Panc1 (cell line): ENCODE results near the gene IGF1R. TPM values are rescaled to one million over a fixed set of nuclear protein-coding genes. Genes with fewer than 3 reads are reported as not detected.

Source experiments
- ATAC-seq: fragments of 200-7000 bp; cut with Tn5 transposase; 2 replicates; pipeline ENCODE4 v1.9.1; 2020; ENCODE audit warnings: mild to moderate bottlenecking, moderate library complexity
- BruUV-seq: library from RNA; stranded (reverse); fragments of 400-500 nt; replicated peaks from 2 replicates; lab custom pipeline; 2021; lab: Mats Ljungman, UMichigan
- CTCF ChIA-PET: fragments of 300-600 bp; sonication (Branson Sonifier 250); formaldehyde crosslinking; loops from one replicate; lab custom pipeline; 2022; ENCODE audit warnings: antibody characterized with exemption; lab: Charles Lee
- POLR2A ChIA-PET: fragments of 300-600 bp; sonication (Branson Sonifier 250); formaldehyde crosslinking; loops from one replicate; lab custom pipeline; 2022; ENCODE audit warnings: antibody characterized with exemption; lab: Charles Lee
- DNase-seq: peaks from one replicate; pipeline ENCODE4 v3.0.0-alpha.2; 2010; ENCODE audit warnings: low read depth, low spot score
- H3K27ac ChIP-seq: 2 replicates; pipeline ENCODE4 v1.5.1; 2011; ENCODE audit warnings: mild to moderate bottlenecking, low read length, inconsistent platforms
- H3K27me3 ChIP-seq: fragments of 200-500 bp; sonication (Bioruptor generic); 2 replicates; pipeline ENCODE4 v1.6.0; 2014; ENCODE audit warnings: low read length, inconsistent platforms; ENCODE audit not compliant: control insufficient read depth, insufficient read depth
- H3K36me3 ChIP-seq: fragments of 200-500 bp; sonication (Bioruptor generic); 2 replicates; pipeline ENCODE4 v1.5.1; 2014; ENCODE audit warnings: inconsistent platforms, mild to moderate bottlenecking, low read length, moderate library complexity; ENCODE audit not compliant: control insufficient read depth, insufficient read depth
- H3K4me1 ChIP-seq: 2 replicates; pipeline ENCODE4 v1.5.1; 2011; ENCODE audit warnings: inconsistent platforms, mild to moderate bottlenecking, low read length, moderate library complexity; ENCODE audit not compliant: control insufficient read depth, insufficient read depth
- H3K4me3 ChIP-seq, 2 experiments: 2 replicates each; pipeline ENCODE4 v1.5.1; 2011 to 2012; ENCODE audit warnings: low read depth in 2 of 2, low read length in 2 of 2, mild to moderate bottlenecking in 2 of 2, inconsistent platforms in 1 of 2, moderate library complexity in 1 of 2
- H3K9me3 ChIP-seq: fragments of 200-500 bp; sonication (Bioruptor generic); 2 replicates; pipeline ENCODE4 v1.5.1; 2014; ENCODE audit warnings: low read depth, mild to moderate bottlenecking, inconsistent platforms, low read length, moderate library complexity; ENCODE audit not compliant: control insufficient read depth, insufficient read depth
- POLR2AphosphoS5 ChIP-seq: IDR thresholded peaks from 2 replicates; pipeline ENCODE4 v1.6.1; 2012; ENCODE audit warnings: mild to moderate bottlenecking, low read depth, low read length, moderate library complexity
- SIN3A ChIP-seq: IDR thresholded peaks from 2 replicates; pipeline ENCODE4 v1.6.1; 2012; ENCODE audit warnings: low read depth, mild to moderate bottlenecking, low read length, moderate library complexity, borderline replicate concordance; ENCODE audit not compliant: insufficient read depth
- TCF7L2 ChIP-seq: IDR thresholded peaks from 2 replicates; pipeline ENCODE4 v1.6.1; 2011; ENCODE audit warnings: mild to moderate bottlenecking, low read depth, low read length, inconsistent platforms
- in situ Hi-C: cut with HindIII; loops from 2 replicates; pipeline ENCODE4 v1.10.0; 2016; ENCODE audit warnings: low sequenced_read_pairs, low pct_unique_long_range_greater_than_20kb
- intact Hi-C: fragments of 100-400 bp; cut with micrococcal nuclease; formaldehyde crosslinking; loops from one replicate; pipeline ENCODE4 v1.10.0; 2022; ENCODE audit not compliant: unreplicated experiment
- total RNA-seq: library from RNA; stranded (reverse); gene quantifications from one replicate; pipeline ENCODE4 v1.2.1, GENCODE V29; 2021; ENCODE audit not compliant: unreplicated experiment
- TF ChIP-seq, protein P1 (sequence below), 2 experiments: IDR thresholded peaks; 2 replicates each; pipeline ENCODE4 v1.6.1; 2011 to 2012; ENCODE audit warnings: low read depth in 2 of 2, control low read depth in 1 of 2, low read length in 1 of 2, mild to moderate bottlenecking in 1 of 2, moderate library complexity in 1 of 2; ENCODE audit not compliant: insufficient read depth in 1 of 2
- TF ChIP-seq, protein P2 (sequence below): fragments of 450-650 bp; IDR thresholded peaks from 2 replicates; pipeline ENCODE4 v1.5.1; 2017; ENCODE audit warnings: mild to moderate bottlenecking

Gene IGF1R
- total RNA-seq, 1 experiment from 2014 or later, result 77.1 TPM

DNA sequence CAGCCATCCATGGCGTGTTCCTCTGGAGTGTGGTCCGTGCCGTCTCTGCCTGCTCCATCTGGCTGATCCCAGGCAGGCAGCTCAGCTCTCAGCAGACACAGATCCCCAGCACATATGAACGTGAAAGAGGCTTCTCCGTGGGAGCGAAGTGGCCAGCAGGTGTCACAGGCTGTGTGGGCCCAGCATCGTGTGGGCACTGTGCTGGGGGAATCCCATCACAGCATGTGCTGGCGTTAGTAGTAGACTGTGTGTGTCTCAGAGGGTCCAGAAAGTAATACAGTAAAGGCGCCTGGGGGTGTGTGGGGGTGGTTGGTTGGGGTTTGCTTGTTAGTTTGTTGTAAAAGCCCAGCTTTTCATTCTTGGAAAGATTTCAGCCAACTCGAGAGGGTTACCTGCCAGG, 147.6 kb downstream of the IGF1R start:
- no peak for DNase-seq
- Histone ChIP-seq H3K4me3 (no peak overlapping the region), H3K27me3 (no peaks in the 10 kb centered on the region), H3K36me3 (no peaks in the 10 kb centered on the region), H3K27ac (peak overlapping the region; percentile 98), H3K9me3 (no peaks in the 10 kb centered on the region), H3K4me1 (peaks cover 89% of the 10 kb centered on the region)
- TF ChIP-seq, protein P1, sequence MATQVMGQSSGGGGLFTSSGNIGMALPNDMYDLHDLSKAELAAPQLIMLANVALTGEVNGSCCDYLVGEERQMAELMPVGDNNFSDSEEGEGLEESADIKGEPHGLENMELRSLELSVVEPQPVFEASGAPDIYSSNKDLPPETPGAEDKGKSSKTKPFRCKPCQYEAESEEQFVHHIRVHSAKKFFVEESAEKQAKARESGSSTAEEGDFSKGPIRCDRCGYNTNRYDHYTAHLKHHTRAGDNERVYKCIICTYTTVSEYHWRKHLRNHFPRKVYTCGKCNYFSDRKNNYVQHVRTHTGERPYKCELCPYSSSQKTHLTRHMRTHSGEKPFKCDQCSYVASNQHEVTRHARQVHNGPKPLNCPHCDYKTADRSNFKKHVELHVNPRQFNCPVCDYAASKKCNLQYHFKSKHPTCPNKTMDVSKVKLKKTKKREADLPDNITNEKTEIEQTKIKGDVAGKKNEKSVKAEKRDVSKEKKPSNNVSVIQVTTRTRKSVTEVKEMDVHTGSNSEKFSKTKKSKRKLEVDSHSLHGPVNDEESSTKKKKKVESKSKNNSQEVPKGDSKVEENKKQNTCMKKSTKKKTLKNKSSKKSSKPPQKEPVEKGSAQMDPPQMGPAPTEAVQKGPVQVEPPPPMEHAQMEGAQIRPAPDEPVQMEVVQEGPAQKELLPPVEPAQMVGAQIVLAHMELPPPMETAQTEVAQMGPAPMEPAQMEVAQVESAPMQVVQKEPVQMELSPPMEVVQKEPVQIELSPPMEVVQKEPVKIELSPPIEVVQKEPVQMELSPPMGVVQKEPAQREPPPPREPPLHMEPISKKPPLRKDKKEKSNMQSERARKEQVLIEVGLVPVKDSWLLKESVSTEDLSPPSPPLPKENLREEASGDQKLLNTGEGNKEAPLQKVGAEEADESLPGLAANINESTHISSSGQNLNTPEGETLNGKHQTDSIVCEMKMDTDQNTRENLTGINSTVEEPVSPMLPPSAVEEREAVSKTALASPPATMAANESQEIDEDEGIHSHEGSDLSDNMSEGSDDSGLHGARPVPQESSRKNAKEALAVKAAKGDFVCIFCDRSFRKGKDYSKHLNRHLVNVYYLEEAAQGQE (IDR thresholded peaks at IDR 0.05; ENCODE audit: insufficient read depth in 1 of 2, low read depth in 2 of 2, low read length in 1 of 2), result no peak
- TF ChIP-seq POLR2AphosphoS5 (no peak), TCF7L2 (no peak), SIN3A (no peak)
- TF ChIP-seq, protein P2, sequence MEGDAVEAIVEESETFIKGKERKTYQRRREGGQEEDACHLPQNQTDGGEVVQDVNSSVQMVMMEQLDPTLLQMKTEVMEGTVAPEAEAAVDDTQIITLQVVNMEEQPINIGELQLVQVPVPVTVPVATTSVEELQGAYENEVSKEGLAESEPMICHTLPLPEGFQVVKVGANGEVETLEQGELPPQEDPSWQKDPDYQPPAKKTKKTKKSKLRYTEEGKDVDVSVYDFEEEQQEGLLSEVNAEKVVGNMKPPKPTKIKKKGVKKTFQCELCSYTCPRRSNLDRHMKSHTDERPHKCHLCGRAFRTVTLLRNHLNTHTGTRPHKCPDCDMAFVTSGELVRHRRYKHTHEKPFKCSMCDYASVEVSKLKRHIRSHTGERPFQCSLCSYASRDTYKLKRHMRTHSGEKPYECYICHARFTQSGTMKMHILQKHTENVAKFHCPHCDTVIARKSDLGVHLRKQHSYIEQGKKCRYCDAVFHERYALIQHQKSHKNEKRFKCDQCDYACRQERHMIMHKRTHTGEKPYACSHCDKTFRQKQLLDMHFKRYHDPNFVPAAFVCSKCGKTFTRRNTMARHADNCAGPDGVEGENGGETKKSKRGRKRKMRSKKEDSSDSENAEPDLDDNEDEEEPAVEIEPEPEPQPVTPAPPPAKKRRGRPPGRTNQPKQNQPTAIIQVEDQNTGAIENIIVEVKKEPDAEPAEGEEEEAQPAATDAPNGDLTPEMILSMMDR, result no peak; the same call in 1 of the 2 replicates
- POLR2A ChIA-PET, result no interaction called here
- in situ Hi-C loops (no loop called here), intact Hi-C loops (no loop called here)
- CTCF ChIA-PET, result no interaction called here
- BruUV-seq, result no TSS peak
- ATAC-seq, result no peak

DNA sequence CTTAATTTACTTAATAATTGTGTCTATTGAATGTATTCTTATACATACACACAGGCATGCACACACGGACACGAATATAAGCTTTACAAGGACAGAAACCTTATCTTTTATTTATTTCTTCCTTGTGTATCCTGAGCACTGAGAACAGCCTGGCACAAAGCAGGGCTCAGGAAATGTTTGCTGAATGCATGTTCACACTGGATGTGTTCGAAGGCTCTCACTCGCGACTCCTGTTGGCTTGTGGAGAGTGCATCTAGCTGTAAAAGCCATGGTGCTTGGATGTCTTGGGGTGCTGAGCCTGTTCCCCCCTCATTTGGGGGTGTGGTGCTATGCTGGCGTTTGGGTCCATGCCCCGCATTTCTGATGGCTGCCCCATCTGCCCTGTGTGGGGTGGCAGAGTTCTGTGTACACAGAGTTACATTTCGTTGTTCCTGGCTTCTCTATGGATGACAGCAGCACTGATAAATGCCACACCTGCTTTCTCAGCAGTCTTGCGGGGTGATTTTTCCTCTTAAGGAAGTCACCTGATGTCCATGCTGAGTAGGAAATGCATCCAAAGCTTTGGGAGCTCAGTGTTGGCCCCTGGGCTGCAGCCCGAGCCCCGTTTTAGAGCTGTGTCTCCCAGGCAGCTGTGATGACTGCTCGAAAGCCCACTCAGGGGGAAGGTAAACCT, 148.5 kb downstream of the IGF1R start:
- no peak for ATAC-seq
- CTCF ChIA-PET, result no interaction called here
- TF ChIP-seq POLR2AphosphoS5 (no peak), SIN3A (no peak), TCF7L2 (no peak)
- TF ChIP-seq, protein P2, result no peak
- TF ChIP-seq, protein P1 (IDR thresholded peaks at IDR 0.05; ENCODE audit: insufficient read depth in 1 of 2, low read depth in 2 of 2, low read length in 1 of 2), result no peak
- BruUV-seq, result no TSS peak
- intact Hi-C loops, result no loop called here
- H3K9me3 ChIP-seq, result no peaks in the 10 kb centered on the region
- H3K27me3 ChIP-seq, result no peaks in the 10 kb centered on the region
- in situ Hi-C loops, result no loop called here
- H3K36me3 ChIP-seq, result no peaks in the 10 kb centered on the region
- POLR2A ChIA-PET, result no interaction called here
- H3K4me1 ChIP-seq, result peaks cover 89% of the 10 kb centered on the region
- no peak for DNase-seq
- no peak overlapping the region for H3K4me3 ChIP-seq
- H3K27ac ChIP-seq, result peak overlapping the region; percentile 98
